A673 (cell line): ENCODE data around the gene BTBD16. TPM values are rescaled to one million over a fixed set of nuclear protein-coding genes. Genes with fewer than 3 reads are reported as not detected.

Experiments
- BruUV-seq: library from RNA; stranded (reverse); fragments of 400-500 nt; replicated peaks from 2 replicates; lab custom pipeline; 2021; lab: Mats Ljungman, UMichigan
- CTCF ChIA-PET: fragments of 300-600 bp; sonication (Branson Sonifier 250); formaldehyde crosslinking; loops from one replicate; lab custom pipeline; 2022; ENCODE audit warnings: antibody characterized with exemption; lab: Charles Lee
- POLR2A ChIA-PET: fragments of 300-600 bp; sonication (Branson Sonifier 250); formaldehyde crosslinking; loops from one replicate; lab custom pipeline; 2022; ENCODE audit warnings: antibody characterized with exemption; ENCODE audit not compliant: low non-redundant PET; lab: Charles Lee
- DNase-seq: peaks from one replicate; pipeline ENCODE4 v3.0.0-alpha.2; 2015; ENCODE audit warnings: low spot score
- H3K27ac ChIP-seq: fragments of 200-600 bp; sonication (generic); 2 replicates; pipeline ENCODE4 v1.5.1; 2016; ENCODE audit warnings: mixed run types, low read depth, mild to moderate bottlenecking, mixed read lengths, antibody characterized with exemption, low read length; ENCODE audit not compliant: poor library complexity, severe bottlenecking
- H3K27me3 ChIP-seq: fragments of 200-600 bp; sonication (generic); replicated peaks from 2 replicates; pipeline ENCODE4 v1.6.1; 2017; ENCODE audit warnings: mixed run types, low read depth, mild to moderate bottlenecking, mixed read lengths, antibody characterized with exemption, low read length; ENCODE audit not compliant: insufficient read depth, poor library complexity
- H3K36me3 ChIP-seq: fragments of 200-600 bp; sonication (generic); 2 replicates; pipeline ENCODE4 v1.6.1; 2016; ENCODE audit warnings: mixed run types, mild to moderate bottlenecking, mixed read lengths, antibody characterized with exemption, low read length; ENCODE audit not compliant: insufficient read depth, poor library complexity, severe bottlenecking
- H3K4me1 ChIP-seq: fragments of 200-600 bp; sonication (generic); 2 replicates; pipeline ENCODE4 v1.6.1; 2017; ENCODE audit warnings: mixed run types, mild to moderate bottlenecking, mixed read lengths, antibody characterized with exemption, low read length; ENCODE audit not compliant: insufficient read depth, poor library complexity, severe bottlenecking
- H3K4me3 ChIP-seq: fragments of 200-600 bp; sonication (generic); 2 replicates; pipeline ENCODE4 v1.5.1; 2016; ENCODE audit warnings: low read depth, mixed run types, mild to moderate bottlenecking, mixed read lengths, low read length; ENCODE audit not compliant: poor library complexity, severe bottlenecking
- H3K9me3 ChIP-seq: fragments of 200-600 bp; sonication (generic); 2 replicates; pipeline ENCODE4 v1.6.1; 2016; ENCODE audit warnings: mixed run types, low read depth, mild to moderate bottlenecking, mixed read lengths, antibody characterized with exemption, low read length; ENCODE audit not compliant: poor library complexity, severe bottlenecking
- EZH2 ChIP-seq: fragments of 200-600 bp; sonication (generic); IDR thresholded peaks from 2 replicates; pipeline ENCODE4 v1.6.1; 2017; ENCODE audit warnings: borderline replicate concordance, low read depth, mild to moderate bottlenecking, mixed read lengths, antibody characterized with exemption, low read length; ENCODE audit not compliant: poor library complexity, severe bottlenecking
- intact Hi-C: fragments of 100-400 bp; cut with micrococcal nuclease; formaldehyde crosslinking; loops from one replicate; pipeline ENCODE4 v1.10.0; 2022; ENCODE audit not compliant: unreplicated experiment
- total RNA-seq: library from RNA; stranded (reverse); gene quantifications from 2 replicates; pipeline ENCODE4 v1.2.3, GENCODE V29; 2021
- TF ChIP-seq, protein P1 (sequence below): fragments of 300-800, 200-600 bp; sonication (generic); conservative IDR thresholded peaks from 2 replicates; pipeline ENCODE4 v1.5.1; 2017; ENCODE audit warnings: low read depth, mild to moderate bottlenecking, antibody characterized with exemption, low read length, moderate library complexity, mixed read lengths

Gene BTBD16
- total RNA-seq, 1 experiment from 2014 or later, result not detected

DNA sequence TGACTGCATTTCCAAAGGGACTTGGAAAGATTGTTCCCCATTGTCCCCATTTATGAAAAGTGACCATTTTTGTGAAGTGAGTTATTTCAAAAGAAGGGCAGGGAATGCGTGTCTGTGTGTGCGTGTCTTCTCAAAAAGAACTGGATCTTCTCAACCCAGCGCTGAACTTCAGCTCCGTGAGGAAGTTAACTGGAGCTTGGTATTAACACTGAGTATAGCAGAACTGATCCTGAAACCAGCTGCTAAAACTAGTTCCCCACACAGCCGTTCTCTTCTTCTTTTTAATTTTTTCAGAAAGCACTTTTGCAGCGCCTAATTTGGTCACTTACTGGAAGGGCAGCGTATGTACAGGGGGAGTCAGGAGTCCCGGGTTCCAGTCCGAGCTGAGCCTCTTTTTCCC, 57.6 kb downstream of the BTBD16 start:
- POLR2A ChIA-PET, result no interaction called here
- H3K9me3 ChIP-seq, result no peaks in the 10 kb centered on the region
- H3K27ac ChIP-seq, result no peak overlapping the region
- no peaks in the 10 kb centered on the region for H3K4me1 ChIP-seq
- intact Hi-C loops, result no loop called here
- CTCF ChIA-PET, result no interaction called here
- H3K27me3 ChIP-seq, result peaks cover 46% of the 10 kb centered on the region
- DNase-seq, result no peak
- H3K36me3 ChIP-seq, result no peaks in the 10 kb centered on the region
- no peak for TF ChIP-seq EZH2
- TF ChIP-seq, protein P1, sequence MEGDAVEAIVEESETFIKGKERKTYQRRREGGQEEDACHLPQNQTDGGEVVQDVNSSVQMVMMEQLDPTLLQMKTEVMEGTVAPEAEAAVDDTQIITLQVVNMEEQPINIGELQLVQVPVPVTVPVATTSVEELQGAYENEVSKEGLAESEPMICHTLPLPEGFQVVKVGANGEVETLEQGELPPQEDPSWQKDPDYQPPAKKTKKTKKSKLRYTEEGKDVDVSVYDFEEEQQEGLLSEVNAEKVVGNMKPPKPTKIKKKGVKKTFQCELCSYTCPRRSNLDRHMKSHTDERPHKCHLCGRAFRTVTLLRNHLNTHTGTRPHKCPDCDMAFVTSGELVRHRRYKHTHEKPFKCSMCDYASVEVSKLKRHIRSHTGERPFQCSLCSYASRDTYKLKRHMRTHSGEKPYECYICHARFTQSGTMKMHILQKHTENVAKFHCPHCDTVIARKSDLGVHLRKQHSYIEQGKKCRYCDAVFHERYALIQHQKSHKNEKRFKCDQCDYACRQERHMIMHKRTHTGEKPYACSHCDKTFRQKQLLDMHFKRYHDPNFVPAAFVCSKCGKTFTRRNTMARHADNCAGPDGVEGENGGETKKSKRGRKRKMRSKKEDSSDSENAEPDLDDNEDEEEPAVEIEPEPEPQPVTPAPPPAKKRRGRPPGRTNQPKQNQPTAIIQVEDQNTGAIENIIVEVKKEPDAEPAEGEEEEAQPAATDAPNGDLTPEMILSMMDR, result no peak
- no peak overlapping the region for H3K4me3 ChIP-seq
- BruUV-seq, result no TSS peak

DNA sequence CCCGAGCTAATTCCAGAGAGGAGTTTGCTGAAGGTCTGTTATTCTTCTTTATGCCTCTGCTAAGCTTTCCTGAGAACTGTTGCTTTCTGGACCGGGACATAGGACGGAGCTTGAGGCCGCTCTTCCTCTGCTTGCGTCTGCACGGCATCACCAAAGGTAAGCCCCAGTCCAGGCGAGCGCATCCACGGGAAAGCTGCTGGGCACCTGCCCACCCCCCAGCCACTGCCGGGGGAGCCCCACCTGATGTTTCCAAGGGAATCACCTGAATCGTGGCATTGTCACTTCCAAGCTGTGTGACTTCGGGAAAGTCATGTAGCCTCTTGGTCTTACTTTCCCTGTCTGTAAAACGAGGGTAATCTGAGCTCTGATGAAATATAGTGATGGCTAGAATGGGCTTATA, 58.3 kb downstream of the BTBD16 start:
- ChIA-PET CTCF (no interaction called here), POLR2A (no interaction called here)
- no TSS peak for BruUV-seq
- Histone ChIP-seq H3K36me3 (no peaks in the 10 kb centered on the region), H3K9me3 (no peaks in the 10 kb centered on the region), H3K27ac (no peak overlapping the region), H3K27me3 (peaks cover 49% of the 10 kb centered on the region), H3K4me3 (no peak overlapping the region), H3K4me1 (no peaks in the 10 kb centered on the region)
- intact Hi-C loops, result no loop called here
- DNase-seq, result no peak
- TF ChIP-seq, protein P1, result no peak
- TF ChIP-seq EZH2, result no peak

DNA sequence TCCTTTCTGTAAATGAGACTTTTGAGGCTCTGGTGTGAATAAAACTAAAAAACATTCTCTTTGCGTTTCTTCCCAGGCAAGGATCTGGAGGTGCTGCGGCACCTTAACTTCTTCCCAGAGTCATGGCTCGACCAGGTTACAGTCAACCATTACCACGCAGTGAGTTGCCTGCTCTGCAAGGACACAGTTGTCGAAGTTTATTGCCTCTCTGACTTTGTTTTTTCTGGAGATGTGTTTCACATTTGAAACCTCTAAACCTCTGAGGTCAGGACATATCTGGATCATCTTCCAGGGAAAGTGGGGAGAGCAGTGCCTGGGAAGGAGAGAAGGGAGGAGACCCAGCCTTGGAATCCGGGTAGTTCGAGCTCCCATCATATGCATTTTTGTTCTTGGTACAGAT, 60.0 kb downstream of the BTBD16 start:
- POLR2A ChIA-PET, result no interaction called here
- intact Hi-C loops, result no loop called here

More for the DNA sequence above, 60.0 kb downstream of the BTBD16 start:
- Histone ChIP-seq H3K27ac (no peak overlapping the region), H3K27me3 (peaks cover 49% of the 10 kb centered on the region), H3K9me3 (no peaks in the 10 kb centered on the region), H3K4me3 (no peak overlapping the region), H3K4me1 (no peaks in the 10 kb centered on the region), H3K36me3 (no peaks in the 10 kb centered on the region)
- TF ChIP-seq, protein P1, result no peak
- TF ChIP-seq EZH2, result no peak
- no TSS peak for BruUV-seq
- CTCF ChIA-PET, result no interaction called here
- DNase-seq, result no peak
